Stimulated activated CD4-positive, alpha-beta T cell treated with anti-CD3 and anti-CD28 coated beads, TNF-alpha, amount 100 ng/mL, for 1 hour (primary cell): ENCODE results near the gene EML2.
A peak's percentile ranks its signal among the peaks of the same experiment; 100 is the strongest.
"Not testable (repeated sequence)": the region's sequence is repeated elsewhere in the genome, so short reads cannot be mapped to it uniquely, and the experiment has no call there.

ENCODE experiments used
- DNase-seq, 3 donors: peaks; one replicate each; pipeline ENCODE4 v3.0.0-alpha.2; 2020; ENCODE audit warnings: low read depth in 3 of 3, low spot score in 1 of 3

Gene EML2

GRCh38 chr19:45638930-45639729 is at the start of gene EML2:
TSS of gene EML2 (minus strand) at chr19:45639397. CDS start at chr19:45639376, 21 bp downstream.
- peak in 1 of 3 donors; percentile 46 for DNase-seq

GRCh38 chr19:45687599-45687998 is 48.4 kb upstream of the EML2 start:
- no peak for DNase-seq

GRCh38 chr19:45685045-45685444 is 45.8 kb upstream of the EML2 start:
- not testable (repeated sequence) for DNase-seq

- no peak for DNase-seq
Observed at GRCh38 chr19:45682908-45683307, 43.7 kb upstream of the EML2 start.

- DNase-seq, result no peak
Observed at GRCh38 chr19:45682117-45682516, 42.9 kb upstream of the EML2 start.

GRCh38 chr19:45681391-45682015 is 42.3 kb upstream of the EML2 start:
- DNase-seq, result peak; percentile 60 to 83 (median 77)

GRCh38 chr19:45677351-45678230 is 38.4 kb upstream of the EML2 start:
- peak; percentile 45 to 74 (median 51) for DNase-seq

GRCh38 chr19:45676851-45677263 is 37.7 kb upstream of the EML2 start:
- DNase-seq, result peak in 1 of 3 donors; percentile 31

GRCh38 chr19:45674946-45675345 is 35.7 kb upstream of the EML2 start:
- DNase-seq, result no peak

GRCh38 chr19:45670670-45671453 is 31.7 kb upstream of the EML2 start:
- no peak for DNase-seq

GRCh38 chr19:45668342-45668871 is 29.2 kb upstream of the EML2 start:
- no peak for DNase-seq

- peak in 1 of 3 donors; percentile 41 for DNase-seq
Observed at GRCh38 chr19:45667620-45668341, 28.6 kb upstream of the EML2 start, which contains the start of gene GIPR. TSS of gene GIPR (plus strand) at chr19:45668221. CDS start at chr19:45669521, 1,300 bp downstream.

GRCh38 chr19:45664575-45664974 is 25.4 kb upstream of the EML2 start:
- DNase-seq, result no peak

GRCh38 chr19:45663800-45664199 is 24.6 kb upstream of the EML2 start:
- no peak for DNase-seq

- DNase-seq, result no peak
Observed at GRCh38 chr19:45660636-45661035, 21.4 kb upstream of the EML2 start.

- no peak for DNase-seq
Observed at GRCh38 chr19:45659096-45659729, 20.0 kb upstream of the EML2 start.

GRCh38 chr19:45657520-45658167 is 18.4 kb upstream of the EML2 start:
- DNase-seq, result no peak

GRCh38 chr19:45655073-45655472 is 15.9 kb upstream of the EML2 start:
- no peak for DNase-seq

GRCh38 chr19:45653634-45654033 is 14.4 kb upstream of the EML2 start:
- no peak for DNase-seq
